Cardiac fibroblast (primary cell): ENCODE measurements around the gene TRPM8.

Experiments
- DNase-seq, 2 donors: peaks; one replicate each; pipeline versions ENCODE4 v3.0.0 to v3.0.0-alpha.2; 2010; ENCODE audit warnings: low read depth in 2 of 2
- H3K4me3 ChIP-seq, 2 donors: replicated peaks in 1 of 2; 1 replicate in 1 of 2; 2 replicates in 1 of 2; pipeline ENCODE4 v1.5.1; 2011; ENCODE audit warnings: low read depth in 2 of 2, low read length in 2 of 2, mild to moderate bottlenecking in 2 of 2, moderate library complexity in 1 of 2
- TF ChIP-seq, protein P1 (sequence below): IDR thresholded peaks from one replicate; pipeline ENCODE4 v1.5.1; 2011; ENCODE audit warnings: low read depth, mild to moderate bottlenecking, low read length, inconsistent platforms

TRPM8 gene

DNA sequence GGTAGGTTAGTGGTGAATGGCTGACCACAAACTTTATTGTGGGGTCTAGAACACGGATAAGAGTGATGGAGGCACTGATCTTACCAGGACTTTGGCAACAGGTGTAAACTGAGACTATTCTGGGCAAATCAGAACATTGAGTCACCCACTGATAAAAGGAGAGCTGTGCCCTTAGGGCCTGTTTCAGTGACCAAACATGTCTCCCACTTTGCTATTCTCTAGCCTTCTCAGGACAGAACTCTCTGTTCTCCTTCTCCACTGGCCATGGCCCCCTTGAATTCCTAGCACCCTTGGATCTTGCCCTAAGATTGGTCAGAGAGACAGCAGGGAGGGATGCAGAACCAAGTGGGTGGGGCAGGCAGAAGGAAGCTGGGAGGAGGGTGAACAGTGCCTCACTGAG lies 18.3 kb downstream of the TRPM8 start:
- H3K4me3 ChIP-seq: no peak overlapping the region
- DNase-seq: no peak
- TF ChIP-seq, protein P1, sequence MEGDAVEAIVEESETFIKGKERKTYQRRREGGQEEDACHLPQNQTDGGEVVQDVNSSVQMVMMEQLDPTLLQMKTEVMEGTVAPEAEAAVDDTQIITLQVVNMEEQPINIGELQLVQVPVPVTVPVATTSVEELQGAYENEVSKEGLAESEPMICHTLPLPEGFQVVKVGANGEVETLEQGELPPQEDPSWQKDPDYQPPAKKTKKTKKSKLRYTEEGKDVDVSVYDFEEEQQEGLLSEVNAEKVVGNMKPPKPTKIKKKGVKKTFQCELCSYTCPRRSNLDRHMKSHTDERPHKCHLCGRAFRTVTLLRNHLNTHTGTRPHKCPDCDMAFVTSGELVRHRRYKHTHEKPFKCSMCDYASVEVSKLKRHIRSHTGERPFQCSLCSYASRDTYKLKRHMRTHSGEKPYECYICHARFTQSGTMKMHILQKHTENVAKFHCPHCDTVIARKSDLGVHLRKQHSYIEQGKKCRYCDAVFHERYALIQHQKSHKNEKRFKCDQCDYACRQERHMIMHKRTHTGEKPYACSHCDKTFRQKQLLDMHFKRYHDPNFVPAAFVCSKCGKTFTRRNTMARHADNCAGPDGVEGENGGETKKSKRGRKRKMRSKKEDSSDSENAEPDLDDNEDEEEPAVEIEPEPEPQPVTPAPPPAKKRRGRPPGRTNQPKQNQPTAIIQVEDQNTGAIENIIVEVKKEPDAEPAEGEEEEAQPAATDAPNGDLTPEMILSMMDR: no peak

DNA sequence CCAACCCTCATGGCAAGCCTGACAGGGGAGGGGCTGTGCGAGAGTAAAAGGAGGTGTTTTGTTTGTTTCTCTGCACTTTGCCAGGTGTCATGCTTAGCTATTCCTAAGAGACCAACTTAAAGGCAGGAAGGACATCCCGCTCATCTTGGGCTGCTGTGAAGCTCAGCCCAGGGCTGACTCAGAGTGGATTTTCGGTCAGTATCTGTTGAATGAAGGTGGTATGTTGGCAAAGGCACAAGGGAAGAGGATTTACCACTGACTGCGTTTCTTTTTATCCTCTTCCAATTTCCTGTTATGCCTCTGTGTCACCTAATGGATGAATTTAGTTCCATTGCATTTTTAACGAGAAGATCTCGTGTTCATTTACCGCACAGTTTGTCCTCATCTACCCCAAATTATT lies 18.9 kb downstream of the TRPM8 start:
- DNase-seq: no peak
- TF ChIP-seq, protein P1: no peak
- H3K4me3 ChIP-seq: no peak overlapping the region

DNA sequence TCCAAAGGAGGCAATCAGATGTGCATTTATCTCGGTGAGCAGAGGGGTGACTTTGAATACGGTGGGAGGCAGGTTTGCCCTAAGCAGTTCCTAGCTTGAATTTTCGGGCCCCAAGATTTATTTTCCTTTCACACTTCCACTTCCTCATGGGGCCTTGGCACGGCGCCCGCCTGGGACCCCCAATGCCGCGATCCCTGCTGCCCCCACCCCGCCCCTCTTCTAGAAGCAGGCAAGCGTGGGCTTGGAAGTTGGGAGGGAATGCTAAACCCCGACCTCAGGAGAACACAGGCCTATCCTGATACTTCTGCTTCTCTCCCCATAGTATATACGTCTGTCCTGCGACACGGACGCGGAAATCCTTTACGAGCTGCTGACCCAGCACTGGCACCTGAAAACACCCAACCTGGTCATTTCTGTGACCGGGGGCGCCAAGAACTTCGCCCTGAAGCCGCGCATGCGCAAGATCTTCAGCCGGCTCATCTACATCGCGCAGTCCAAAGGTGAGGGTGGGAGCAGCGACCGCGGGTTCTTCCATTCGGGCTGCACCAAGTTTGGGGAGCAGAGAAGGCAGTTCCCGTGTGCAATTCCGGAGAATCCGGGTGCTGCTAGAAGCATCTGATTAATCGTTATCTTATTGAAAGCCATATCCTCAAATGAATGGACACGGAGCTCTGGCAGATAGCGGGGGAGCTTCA lies 21.6 kb downstream of the TRPM8 start:
- no peak for DNase-seq
- TF ChIP-seq, protein P1: no peak
- H3K4me3 ChIP-seq: no peak overlapping the region

DNA sequence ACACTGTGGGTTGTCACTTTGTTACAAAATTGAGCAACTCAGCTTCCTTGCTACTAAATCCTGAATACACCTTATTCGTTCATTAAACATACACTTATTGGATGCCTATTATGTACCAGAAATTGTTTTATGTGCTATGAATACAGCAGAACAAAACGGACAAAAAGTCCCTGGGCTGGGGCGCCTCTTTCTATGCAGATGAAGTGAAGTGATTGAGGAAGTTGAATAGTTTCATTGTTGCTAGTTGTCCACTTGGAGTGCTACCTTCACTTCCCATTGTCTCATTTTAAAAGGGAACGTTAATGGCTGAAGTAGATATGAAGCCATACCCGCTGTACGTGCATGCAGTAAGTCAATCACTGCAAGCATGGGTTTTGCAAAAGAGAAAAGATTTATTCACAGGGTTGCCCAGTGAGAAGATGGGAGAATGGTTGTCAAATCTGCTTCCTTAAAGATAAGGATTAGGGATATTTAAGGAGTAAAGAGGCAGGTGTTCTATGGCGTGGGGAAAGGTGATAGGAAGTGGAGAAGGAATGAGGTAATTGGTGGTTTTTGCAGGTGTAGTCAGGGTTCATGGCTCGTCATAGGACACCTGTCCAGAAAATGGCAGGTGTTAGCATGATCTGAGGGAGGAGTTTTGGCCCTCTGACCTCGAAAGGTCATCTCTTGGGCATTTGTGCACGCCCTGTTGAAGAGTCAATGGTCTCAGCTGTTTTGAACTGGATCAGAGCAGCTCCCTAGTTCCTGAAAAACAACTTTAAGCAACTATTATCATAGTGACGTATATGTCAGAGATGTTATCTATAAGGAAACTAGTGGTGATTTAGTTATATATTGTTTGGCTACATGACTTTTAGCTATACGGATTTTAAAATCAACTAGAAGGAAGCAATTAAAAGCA lies 23.5 kb downstream of the TRPM8 start:
- no peak for DNase-seq
- TF ChIP-seq, protein P1: no peak
- no peak overlapping the region for H3K4me3 ChIP-seq

DNA sequence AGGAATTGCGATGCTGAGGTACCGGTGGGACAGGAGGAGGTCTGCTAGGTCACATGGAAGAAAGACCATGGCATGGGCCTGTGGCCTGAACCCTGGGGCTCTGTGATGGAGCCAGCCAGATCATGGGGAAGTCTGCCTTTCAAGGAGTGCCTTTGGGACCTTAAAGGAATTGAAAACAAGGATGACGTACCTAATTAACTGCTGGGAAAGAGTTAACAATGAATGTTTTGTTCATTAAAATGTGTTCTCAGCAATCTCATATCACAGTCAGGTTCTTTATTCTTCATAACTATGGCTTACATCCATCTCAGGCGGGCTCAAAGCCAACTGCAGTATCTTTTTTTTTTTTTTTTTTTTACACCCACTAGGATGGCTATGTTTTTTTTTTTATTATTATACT lies 25.6 kb downstream of the TRPM8 start:
- H3K4me3 ChIP-seq: no peak overlapping the region
- DNase-seq: no peak
- TF ChIP-seq, protein P1: no peak

DNA sequence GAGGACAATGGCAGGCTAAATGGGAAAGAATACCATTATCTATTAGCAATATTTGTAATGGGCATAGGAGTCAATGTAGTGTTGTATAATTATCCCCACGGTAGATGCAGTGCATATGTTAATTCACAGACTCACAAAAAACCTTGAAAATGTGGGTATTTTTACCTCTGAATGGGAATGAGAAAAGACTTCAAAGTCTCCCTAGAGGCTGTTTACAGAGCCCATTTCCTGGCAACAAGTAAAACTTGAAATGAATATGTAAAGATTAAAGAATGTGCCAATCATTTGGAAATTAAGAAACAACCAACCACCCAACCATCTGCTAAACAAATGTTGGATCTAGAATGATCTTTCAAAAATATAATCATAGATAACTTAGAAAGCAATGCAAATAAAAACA lies 27.1 kb downstream of the TRPM8 start:
- TF ChIP-seq, protein P1: no peak
- no peak for DNase-seq
- no peak overlapping the region for H3K4me3 ChIP-seq
